ENCODE results near the gene SART3.

DNA sequence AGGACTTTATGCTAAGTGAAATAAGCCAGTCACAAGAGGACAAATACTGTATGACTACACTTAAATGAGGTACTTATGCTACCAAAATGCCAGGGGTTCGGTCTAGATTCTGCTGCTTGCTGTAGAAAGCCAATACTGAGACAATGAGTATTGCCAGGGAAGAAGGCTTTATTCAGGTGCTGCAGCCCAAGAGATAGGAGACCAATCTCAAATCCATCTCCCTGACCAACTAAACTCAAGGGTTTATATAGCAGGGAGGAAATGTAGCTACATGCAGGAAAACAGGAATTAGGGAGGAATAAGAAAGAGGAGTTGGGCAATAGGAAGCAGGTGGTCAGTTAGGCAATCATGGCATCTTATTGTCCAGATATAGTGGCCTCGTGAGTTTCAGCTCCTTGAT, 58.1 kb downstream of the SART3 start:
- TF ChIP-seq, protein P1, sequence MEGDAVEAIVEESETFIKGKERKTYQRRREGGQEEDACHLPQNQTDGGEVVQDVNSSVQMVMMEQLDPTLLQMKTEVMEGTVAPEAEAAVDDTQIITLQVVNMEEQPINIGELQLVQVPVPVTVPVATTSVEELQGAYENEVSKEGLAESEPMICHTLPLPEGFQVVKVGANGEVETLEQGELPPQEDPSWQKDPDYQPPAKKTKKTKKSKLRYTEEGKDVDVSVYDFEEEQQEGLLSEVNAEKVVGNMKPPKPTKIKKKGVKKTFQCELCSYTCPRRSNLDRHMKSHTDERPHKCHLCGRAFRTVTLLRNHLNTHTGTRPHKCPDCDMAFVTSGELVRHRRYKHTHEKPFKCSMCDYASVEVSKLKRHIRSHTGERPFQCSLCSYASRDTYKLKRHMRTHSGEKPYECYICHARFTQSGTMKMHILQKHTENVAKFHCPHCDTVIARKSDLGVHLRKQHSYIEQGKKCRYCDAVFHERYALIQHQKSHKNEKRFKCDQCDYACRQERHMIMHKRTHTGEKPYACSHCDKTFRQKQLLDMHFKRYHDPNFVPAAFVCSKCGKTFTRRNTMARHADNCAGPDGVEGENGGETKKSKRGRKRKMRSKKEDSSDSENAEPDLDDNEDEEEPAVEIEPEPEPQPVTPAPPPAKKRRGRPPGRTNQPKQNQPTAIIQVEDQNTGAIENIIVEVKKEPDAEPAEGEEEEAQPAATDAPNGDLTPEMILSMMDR (IDR thresholded peaks at IDR 0.05 in 8 of 11, conservative IDR thresholded peaks at IDR 0.05 in 3 of 11): no peak
- TF ChIP-seq POLR2AphosphoS5 (IDR thresholded peaks at IDR 0.05) (no peak), POLR2A (IDR thresholded peaks at IDR 0.05) (no peak)
